Skin epidermis (tissue), 12 donors: Measurements from ENCODE around the gene HDHD3.
"Not testable (repeated sequence)": the region's sequence is repeated elsewhere in the genome, so short reads cannot be mapped to it uniquely, and the experiment has no call there.

Experiments
- H3K27ac ChIP-seq, 21 experiments: fragments of 200-600 bp; sonication (generic) in 11 of 21; one replicate each; pipeline ENCODE4 v1.5.0; 2020; ENCODE audit warnings: mild to moderate bottlenecking in 3 of 21, inconsistent platforms in 2 of 21, moderate library complexity in 2 of 21
- H3K4me3 ChIP-seq, 7 experiments: fragments of 200-600 bp; sonication (generic) in 2 of 7; one replicate each; pipeline ENCODE4 v1.5.0; 2020; ENCODE audit warnings: inconsistent platforms in 2 of 7, mild to moderate bottlenecking in 2 of 7, moderate library complexity in 1 of 7

HDHD3 gene

DNA sequence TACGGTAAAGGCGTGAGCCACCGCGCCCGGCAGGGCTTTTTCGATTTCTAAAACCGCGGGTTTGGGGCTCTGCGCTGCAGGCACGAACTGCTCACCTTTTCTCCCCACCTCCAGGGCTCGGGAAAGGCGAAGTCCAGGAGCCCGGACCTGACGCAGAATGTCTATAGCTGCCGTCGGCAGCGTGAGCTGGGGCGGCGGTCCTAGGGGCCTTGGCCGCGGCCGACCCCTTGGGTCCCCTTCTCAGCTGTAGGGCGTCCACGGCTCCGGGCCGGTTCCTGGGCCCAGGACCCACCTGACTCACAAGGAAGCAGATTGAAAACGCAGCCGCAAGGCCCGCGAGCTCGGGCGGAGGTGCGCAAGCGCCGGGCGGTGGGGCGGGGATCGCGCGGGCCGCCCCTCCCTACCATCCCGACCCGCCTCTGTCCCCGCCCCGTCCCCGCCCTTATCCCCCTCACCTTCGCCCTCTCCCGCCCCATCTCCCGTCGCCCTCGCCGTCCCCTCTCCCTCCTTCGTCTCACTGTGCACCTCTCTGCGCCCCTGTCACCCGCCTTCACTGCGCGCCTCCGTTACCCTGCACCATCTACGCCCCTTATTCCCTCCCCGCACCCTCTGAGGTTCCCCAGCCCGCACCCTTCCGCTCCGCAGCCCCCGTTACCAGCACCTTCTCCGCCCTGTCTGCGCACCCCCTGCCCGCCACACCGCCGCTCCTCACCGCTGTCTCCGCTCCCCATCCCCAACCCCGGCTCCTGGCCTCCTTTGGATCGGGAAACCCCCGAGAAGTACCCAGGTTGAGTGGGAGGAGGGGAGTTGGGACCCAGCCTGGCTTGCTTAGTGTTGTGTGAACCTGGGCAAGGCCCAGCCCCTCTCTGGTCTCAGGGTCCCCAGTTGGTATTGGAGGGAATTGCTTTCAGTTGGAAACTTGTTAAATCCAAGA is at the start of gene HDHD3:
Gene HDHD3 (minus strand): TSS at position 353 of the 934 bp plus-strand sequence. CDS start 2,632 bp downstream, outside the sequence.
- H3K27ac ChIP-seq, result peak within 1 kb of the TSS in 20 of 21 experiments; percentile 39 to 91 (median 81)
- peak within 1 kb of the TSS; percentile 57 to 83 (median 67) for H3K4me3 ChIP-seq

GRCh38 chr9:113425072-113425471 is 48.3 kb upstream of the HDHD3 start:
- Histone ChIP-seq H3K27ac (no peak overlapping the region), H3K4me3 (no peak overlapping the region)

DNA sequence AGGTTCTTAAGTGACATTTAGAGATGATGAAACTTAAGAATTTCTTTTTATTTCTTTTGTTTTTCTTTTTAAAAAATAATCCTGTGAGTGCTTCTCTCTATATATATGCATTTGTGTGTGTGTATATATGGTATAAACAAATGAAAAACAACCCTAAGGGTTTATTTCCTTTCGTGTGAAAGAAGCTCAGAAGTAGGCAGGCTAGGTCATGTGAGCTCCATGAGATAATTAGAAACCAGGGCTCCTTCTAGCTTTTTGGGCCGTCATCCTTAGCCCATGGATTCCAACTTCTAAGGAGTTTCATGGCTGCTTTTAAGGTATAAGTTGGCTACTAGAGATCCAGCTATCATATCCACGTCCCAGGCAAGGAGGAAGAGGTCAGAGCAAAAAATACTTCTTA is 44.9 kb upstream of the HDHD3 start:
- H3K27ac ChIP-seq, result no peak overlapping the region
- no peak overlapping the region for H3K4me3 ChIP-seq

GRCh38 chr9:113417370-113417769 is 40.6 kb upstream of the HDHD3 start:
- no peak overlapping the region for H3K4me3 ChIP-seq
- H3K27ac ChIP-seq, result no peak overlapping the region

- H3K4me3 ChIP-seq, result no peak overlapping the region
- peak overlapping the region in 13 of 21 experiments; percentile 5 to 65 (median 39) for H3K27ac ChIP-seq
These were observed 39.4 kb upstream of the HDHD3 start for GRCh38 chr9:113416149-113416721.

DNA sequence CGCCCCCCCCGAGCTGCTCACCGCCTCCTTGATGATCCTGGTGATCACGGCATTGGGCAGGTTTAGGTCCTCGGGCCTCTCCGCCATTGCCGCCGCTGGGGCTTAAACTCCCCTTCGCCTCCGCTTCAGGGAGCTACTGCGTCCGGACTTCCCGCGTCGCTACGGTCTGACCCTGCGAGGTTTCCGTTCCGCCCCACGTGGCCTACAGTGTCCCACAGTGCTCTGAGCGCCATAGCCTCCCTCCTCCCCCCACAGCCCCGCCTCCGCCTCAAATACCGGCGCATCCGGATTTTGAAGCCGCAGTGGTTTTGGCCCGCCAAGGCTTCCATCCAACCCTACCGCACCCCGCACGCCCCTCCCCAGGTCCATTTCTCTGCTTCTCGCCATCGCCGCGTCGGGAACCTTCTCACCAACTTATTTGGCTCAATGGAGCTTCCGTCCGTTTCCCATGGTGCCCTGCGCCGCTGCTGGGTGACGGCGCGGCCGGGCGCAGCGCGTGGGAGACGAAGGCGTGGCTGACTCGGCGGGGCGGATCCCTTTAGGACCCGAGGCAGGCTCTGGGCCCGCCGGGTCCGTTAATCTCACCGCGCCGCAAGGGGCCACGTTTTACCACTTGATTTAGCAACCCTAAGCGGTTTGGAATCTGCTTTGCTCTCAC is 33.5 kb upstream of the HDHD3 start, which contains the start of the genes C9orf43 and POLE3:
Gene C9orf43 (plus strand): TSS at position 541 of the 658 bp plus-strand sequence. CDS start 2,747 bp downstream, outside the sequence.
Gene POLE3 (minus strand): TSS at position 469 of the 658 bp plus-strand sequence. CDS start 382 bp downstream, at position 87.
- peak within 1 kb of the TSS; percentile 13 to 100 (median 97) for H3K27ac ChIP-seq
- peak within 1 kb of the TSS; percentile 60 to 89 (median 70) for H3K4me3 ChIP-seq

- H3K27ac ChIP-seq, result peak overlapping the region; percentile 13 to 100 (median 97)
- peak overlapping the region; percentile 60 to 89 (median 70) for H3K4me3 ChIP-seq
These were observed 33.1 kb upstream of the HDHD3 start for GRCh38 chr9:113409883-113410206.

DNA sequence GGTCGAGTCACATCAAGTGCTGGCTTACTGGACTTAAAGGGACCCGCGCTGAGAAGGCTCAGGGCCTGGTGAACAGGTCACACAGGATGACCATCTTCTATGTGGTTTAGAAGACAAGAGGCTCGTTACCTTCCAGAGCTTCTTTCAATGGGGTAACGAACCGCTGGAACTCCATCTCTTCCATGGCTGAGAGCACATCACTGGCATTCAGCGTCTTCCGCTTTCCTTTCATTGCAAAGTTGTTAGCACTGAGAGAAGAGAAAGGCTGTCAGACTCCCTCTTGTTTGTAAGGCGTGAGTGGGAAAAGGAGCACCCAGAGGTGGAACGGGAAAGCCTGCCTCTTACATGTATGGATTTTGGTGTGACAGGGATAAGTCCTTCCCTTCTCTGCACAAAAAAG is 32.7 kb upstream of the HDHD3 start:
- H3K27ac ChIP-seq, result peak overlapping the region; percentile 13 to 100 (median 97)
- peak overlapping the region; percentile 60 to 89 (median 70) for H3K4me3 ChIP-seq

DNA sequence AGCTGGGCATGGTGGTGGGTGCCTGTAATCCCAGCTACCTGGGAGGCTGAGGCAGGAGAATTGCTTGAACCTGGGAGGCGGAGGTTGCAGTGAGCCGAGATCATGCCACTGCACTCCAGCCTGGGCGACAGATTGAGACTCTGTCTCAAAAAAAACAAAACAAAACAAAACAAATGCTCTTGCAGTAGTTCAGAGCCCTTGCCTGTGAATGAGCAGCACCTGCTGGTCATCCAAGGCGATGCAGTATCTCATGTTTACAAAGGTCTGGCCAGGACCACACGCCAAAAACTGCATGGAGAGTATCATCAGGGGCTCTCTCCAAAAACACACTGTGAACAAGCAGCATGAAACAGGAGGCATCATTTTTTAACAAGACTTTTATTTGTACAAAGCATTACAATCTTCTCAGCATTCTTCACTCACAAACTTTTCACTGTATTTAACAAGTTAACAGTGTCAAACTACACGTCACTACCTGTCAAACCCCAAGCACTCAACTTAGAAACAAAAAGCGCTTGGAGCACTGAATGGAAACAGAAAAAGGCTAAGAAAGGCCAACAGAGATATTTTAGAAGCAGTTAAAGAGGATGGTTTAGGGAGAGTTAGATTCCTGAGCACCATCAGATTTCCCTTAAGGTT is 30.2 kb upstream of the HDHD3 start:
- not testable (repeated sequence) for H3K4me3 ChIP-seq
- H3K27ac ChIP-seq, result peak overlapping the region in 7 of 21 experiments; percentile 3 to 54 (median 31)

DNA sequence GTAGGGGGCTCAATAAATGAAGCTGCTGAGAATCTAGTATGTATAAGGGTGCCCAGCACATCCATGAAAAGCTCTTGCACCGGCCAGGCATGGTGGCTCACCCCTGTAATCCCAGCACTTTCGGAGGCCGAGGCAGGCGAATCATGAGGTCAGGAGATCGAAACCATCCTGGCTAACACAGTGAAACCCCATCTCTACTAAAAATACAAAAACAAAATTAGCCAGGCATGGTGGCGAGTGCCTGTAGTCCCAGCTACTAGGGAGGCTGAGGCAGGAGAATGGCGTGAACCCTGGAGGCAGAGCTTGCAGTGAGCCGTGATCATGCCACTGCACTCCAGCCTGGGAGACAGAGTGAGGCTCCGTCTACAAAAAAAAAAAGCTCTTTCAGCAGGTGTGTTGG is 29.6 kb upstream of the HDHD3 start:
- H3K4me3 ChIP-seq, result not testable (repeated sequence)
- H3K27ac ChIP-seq, result peak overlapping the region in 6 of 21 experiments; percentile 11 to 54 (median 36)

DNA sequence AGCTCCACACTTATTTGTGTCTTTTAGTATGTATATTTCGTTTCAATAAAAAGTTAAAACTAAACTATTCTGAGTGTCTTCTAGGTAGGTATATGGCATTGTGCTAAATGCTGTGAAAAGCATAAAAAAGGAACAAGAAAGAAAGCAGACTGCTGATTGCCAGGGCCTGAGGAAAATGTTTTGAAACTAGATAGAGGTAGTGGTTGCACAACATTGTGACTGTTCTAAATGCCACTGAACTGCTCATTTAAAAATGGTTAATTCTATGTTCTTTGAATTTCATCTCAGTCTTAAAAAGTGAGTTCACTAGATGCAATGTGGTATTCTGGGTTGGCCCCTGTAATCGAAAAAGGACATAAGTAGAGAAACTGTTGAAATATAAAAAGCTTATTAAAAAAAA is 26.9 kb upstream of the HDHD3 start:
- Histone ChIP-seq H3K4me3 (no peak overlapping the region), H3K27ac (no peak overlapping the region)

GRCh38 chr9:113401027-113401792 is 24.4 kb upstream of the HDHD3 start, which contains the start of gene ALAD:
ALAD (minus strand) TSS chr9:113401284; CDS start chr9:113393559, 7,725 bp downstream.
- Histone ChIP-seq H3K27ac (peak within 1 kb of the TSS in 20 of 21 experiments; percentile 47 to 86 (median 72)), H3K4me3 (peak within 1 kb of the TSS; percentile 55 to 89 (median 78))

DNA sequence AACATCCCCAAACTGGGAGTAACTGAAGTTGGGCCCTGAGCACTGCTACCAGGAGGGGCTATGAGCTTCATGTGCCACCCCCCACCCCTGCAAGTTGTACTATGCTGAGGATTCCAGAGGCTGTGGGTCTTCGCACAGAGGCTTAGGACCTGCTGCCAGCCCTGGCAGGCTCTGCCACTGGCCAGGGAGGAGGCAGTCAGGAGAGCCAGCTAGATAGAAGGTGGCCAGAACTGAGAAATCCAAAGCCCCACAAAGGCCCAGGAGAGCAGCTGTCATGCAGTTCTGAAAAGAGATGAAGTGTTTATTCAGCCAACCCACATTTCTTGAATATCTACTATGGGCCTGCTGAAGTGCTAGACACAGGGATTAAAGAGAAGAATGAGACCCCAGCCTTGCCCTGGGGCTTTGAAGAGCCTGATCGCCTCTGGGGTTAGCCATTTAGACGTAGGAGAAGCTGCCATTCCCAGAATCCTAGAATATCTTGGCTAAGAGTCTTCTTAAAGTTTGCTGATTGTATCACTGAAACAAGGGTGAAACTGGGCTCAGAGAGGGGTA is 22.9 kb upstream of the HDHD3 start:
- H3K4me3 ChIP-seq, result peak overlapping the region in 1 of 7 experiments; percentile 55
- H3K27ac ChIP-seq, result peak overlapping the region in 3 of 21 experiments; percentile 22 to 80 (median 41)

GRCh38 chr9:113398796-113399195 is 22.0 kb upstream of the HDHD3 start:
- Histone ChIP-seq H3K27ac (no peak overlapping the region), H3K4me3 (no peak overlapping the region)

GRCh38 chr9:113397203-113397631 is 20.4 kb upstream of the HDHD3 start:
- no peak overlapping the region for H3K4me3 ChIP-seq
- H3K27ac ChIP-seq, result no peak overlapping the region

- Histone ChIP-seq H3K27ac (no peak overlapping the region), H3K4me3 (no peak overlapping the region)
These were observed 18.4 kb upstream of the HDHD3 start for GRCh38 chr9:113395000-113395861.

- no peak overlapping the region for H3K27ac ChIP-seq
- H3K4me3 ChIP-seq, result no peak overlapping the region
These were observed 16.5 kb upstream of the HDHD3 start for GRCh38 chr9:113393281-113393680.
